Effector CD4-positive, alpha-beta T cell (primary cell): ENCODE measurements around the gene LYSMD4.

ENCODE experiments used
- DNase-seq: peaks from one replicate; pipeline ENCODE4 v3.0.0-alpha.2; 2020

LYSMD4 gene

GRCh38 chr15:99731336-99732123 lies 1.7 kb downstream of the LYSMD4 start:
- no peak for DNase-seq

GRCh38 chr15:99729920-99730319 lies 3.3 kb downstream of the LYSMD4 start:
- no peak for DNase-seq

GRCh38 chr15:99729327-99729726 lies 3.9 kb downstream of the LYSMD4 start:
- no peak for DNase-seq

- no peak for DNase-seq
Observed at GRCh38 chr15:99728916-99729315, 4.3 kb downstream of the LYSMD4 start.

GRCh38 chr15:99727733-99728132 lies 5.5 kb downstream of the LYSMD4 start:
- DNase-seq = no peak

GRCh38 chr15:99727330-99727729 lies 5.9 kb downstream of the LYSMD4 start:
- no peak for DNase-seq

- no peak for DNase-seq
Observed at GRCh38 chr15:99726333-99726732, 6.9 kb downstream of the LYSMD4 start.

- no peak for DNase-seq
Observed at GRCh38 chr15:99722406-99722805, 10.8 kb downstream of the LYSMD4 start.

GRCh38 chr15:99721896-99722295 lies 11.3 kb downstream of the LYSMD4 start:
- no peak for DNase-seq

- no peak for DNase-seq
Observed at GRCh38 chr15:99721104-99721778, 12.0 kb downstream of the LYSMD4 start.

- no peak for DNase-seq
Observed at GRCh38 chr15:99720533-99720932, 12.7 kb downstream of the LYSMD4 start.

GRCh38 chr15:99719096-99719541 lies 14.1 kb downstream of the LYSMD4 start:
- no peak for DNase-seq

GRCh38 chr15:99718421-99718820 lies 14.8 kb downstream of the LYSMD4 start:
- DNase-seq = no peak

GRCh38 chr15:99717161-99718009 lies 15.9 kb downstream of the LYSMD4 start:
- DNase-seq = no peak

GRCh38 chr15:99716540-99717095 lies 16.6 kb downstream of the LYSMD4 start:
- no peak for DNase-seq

GRCh38 chr15:99712415-99712814 lies 20.8 kb downstream of the LYSMD4 start:
- no peak for DNase-seq

- DNase-seq = no peak
Observed at GRCh38 chr15:99711625-99712024, 21.6 kb downstream of the LYSMD4 start.

- no peak for DNase-seq
Observed at GRCh38 chr15:99709243-99709986, 23.8 kb downstream of the LYSMD4 start.

GRCh38 chr15:99708563-99708962 lies 24.7 kb downstream of the LYSMD4 start:
- DNase-seq = no peak

GRCh38 chr15:99707473-99708270 lies 25.6 kb downstream of the LYSMD4 start:
- no peak for DNase-seq

GRCh38 chr15:99706557-99707303 lies 26.5 kb downstream of the LYSMD4 start:
- no peak for DNase-seq
